NCI-H2196 (cell line): Measurements from ENCODE around the gene LITAFD.
"Not testable (repeated sequence)": the region's sequence is repeated elsewhere in the genome, so short reads cannot be mapped to it uniquely, and the experiment has no call there.

Experiments used
- DNase-seq: peaks from one replicate; lab custom pipeline; 2025; ENCODE audit not compliant: unreplicated experiment; lab: John Stamatoyannopoulos, UW

Gene LITAFD

GRCh38 chr16:8855972-8856371 is 26.2 kb upstream of the LITAFD start:
- DNase-seq = no peak

GRCh38 chr16:8858994-8859912 is 22.9 kb upstream of the LITAFD start:
- DNase-seq = no peak

GRCh38 chr16:8859913-8860881 is 22.0 kb upstream of the LITAFD start:
- no peak for DNase-seq

- no peak for DNase-seq
Measured at GRCh38 chr16:8861563-8862308, 20.4 kb upstream of the LITAFD start.

- no peak for DNase-seq
Measured at GRCh38 chr16:8862309-8863130, 19.6 kb upstream of the LITAFD start.

GRCh38 chr16:8863594-8864424 is 18.3 kb upstream of the LITAFD start:
- no peak for DNase-seq

- DNase-seq = no peak
Measured at GRCh38 chr16:8864480-8865110, 17.6 kb upstream of the LITAFD start.

- DNase-seq = no peak
Measured at GRCh38 chr16:8865145-8865882, 16.8 kb upstream of the LITAFD start.

- no peak for DNase-seq
Measured at GRCh38 chr16:8866118-8866883, 15.8 kb upstream of the LITAFD start.

GRCh38 chr16:8866884-8867215 is 15.3 kb upstream of the LITAFD start:
- DNase-seq = no peak

- no peak for DNase-seq
Measured at GRCh38 chr16:8867216-8867931, 14.8 kb upstream of the LITAFD start.

GRCh38 chr16:8867932-8868415 is 14.2 kb upstream of the LITAFD start:
- DNase-seq = no peak

- DNase-seq = peak; percentile 90
Measured at GRCh38 chr16:8868416-8869211, 13.5 kb upstream of the LITAFD start, which contains the start of gene CARHSP1. TSS of gene CARHSP1 (minus strand) at chr16:8869006. CDS start at chr16:8859328, 9,678 bp downstream.

- no peak for DNase-seq
Measured at GRCh38 chr16:8869212-8869987, 12.8 kb upstream of the LITAFD start.

GRCh38 chr16:8869988-8870241 is 12.2 kb upstream of the LITAFD start:
- not testable (repeated sequence) for DNase-seq
